K562 (cell line): ENCODE measurements around the gene SGTB. TPM values are rescaled to one million over a fixed set of nuclear protein-coding genes. Genes with fewer than 3 reads are reported as not detected.

Experiments
- polyA plus RNA-seq, 8 experiments: library from polyadenylated mRNA; depleted of rRNA in 4 of 8; stranded (reverse) in 5 of 8; unstranded in 3 of 8; fragments of >200 nt; fragmentation: Nextera tagmentation in 2 of 8; fragmentation: Illumina TruSeq in 1 of 8; extraction: Ambion mirVana in 2 of 8; extraction: Trizol in 1 of 8; gene quantifications; 2 replicates each; pipeline versions ENCODE4 v1.2.1 to v1.2.3, GENCODE V29; 2011 to 2014; ENCODE audit warnings: inconsistent platforms in 1 of 8, missing spikeins in 1 of 8
- total RNA-seq, 7 experiments: library from RNA; depleted of rRNA in 6 of 7; stranded (reverse); fragments of >200 nt in 6 of 7; fragmentation: Illumina TruSeq in 2 of 7; extraction: Trizol in 2 of 7; gene quantifications; 2 replicates each; pipeline versions ENCODE4 v1.2.1 to v1.2.3, GENCODE V29; 2011 to 2021; ENCODE audit warnings: low replicate concordance in 1 of 7

SGTB gene
- total and polyA plus RNA-seq, 9 of the 15 experiments (the other 6 are each of a cell fraction or from before 2014, with no cell fraction given), result 1.3 to 8.4 (median 4.8) TPM

Other genes with a start within 250 kb of the SGTB start
Only the 7 nearest of the 8 such genes appear.
- gene CENPK, start 158.9 kb downstream of the SGTB start, total RNA-seq (2014; rRNA removed), result 29.3 and 30.8 TPM in 2 replicates
- gene CENPK, start 158.9 kb downstream of the SGTB start, total RNA-seq (2014; rRNA removed; fragmentation: Illumina TruSeq; extraction: Trizol), result 69.0 and 80.2 TPM in 2 replicates
- 53.1 and 55.0 TPM in 2 replicates for gene CENPK, start 158.9 kb downstream of the SGTB start, total RNA-seq (2015; rRNA removed; fragmentation: Illumina TruSeq; extraction: Trizol)
- 40.2 and 46.9 TPM in 2 replicates for gene CENPK, start 158.9 kb downstream of the SGTB start, total RNA-seq (2021)
- 46.0 and 69.3 TPM in 2 replicates for gene CENPK, start 158.9 kb downstream of the SGTB start, polyA plus RNA-seq (2011; rRNA removed)
- 52.0 and 60.3 TPM in 2 replicates for gene CENPK, start 158.9 kb downstream of the SGTB start, polyA plus RNA-seq (2014; fragmentation: Illumina TruSeq; extraction: Trizol)
- 100 to 1,000 TPM; 121 to 134 TPM for gene CENPK, start 158.9 kb downstream of the SGTB start, polyA plus RNA-seq (2014; fragmentation: Nextera tagmentation; extraction: Ambion mirVana)
- gene CENPK, start 158.9 kb downstream of the SGTB start, polyA plus RNA-seq (2014; rRNA removed), result 62.6 and 72.3 TPM in 2 replicates
- gene PPWD1, start 158.8 kb downstream of the SGTB start, total RNA-seq (2014; rRNA removed), result 31.6 and 43.2 TPM in 2 replicates
- gene PPWD1, start 158.8 kb downstream of the SGTB start, total RNA-seq (2014; rRNA removed; fragmentation: Illumina TruSeq; extraction: Trizol), result 59.3 and 62.9 TPM in 2 replicates
- 56.1 and 61.7 TPM in 2 replicates for gene PPWD1, start 158.8 kb downstream of the SGTB start, total RNA-seq (2015; rRNA removed; fragmentation: Illumina TruSeq; extraction: Trizol)
- 31.0 and 31.4 TPM in 2 replicates for gene PPWD1, start 158.8 kb downstream of the SGTB start, total RNA-seq (2021)
- 17.6 and 24.1 TPM in 2 replicates for gene PPWD1, start 158.8 kb downstream of the SGTB start, polyA plus RNA-seq (2011; rRNA removed)
- gene PPWD1, start 158.8 kb downstream of the SGTB start, polyA plus RNA-seq (2014; fragmentation: Illumina TruSeq; extraction: Trizol), result 46.6 and 59.1 TPM in 2 replicates
- gene PPWD1, start 158.8 kb downstream of the SGTB start, polyA plus RNA-seq (2014; fragmentation: Nextera tagmentation; extraction: Ambion mirVana), result 10 to 100 TPM; 46.3 to 89.2 TPM
- gene PPWD1, start 158.8 kb downstream of the SGTB start, polyA plus RNA-seq (2014; rRNA removed), result 39.3 and 51.4 TPM in 2 replicates
- gene TRIM23, start 97.8 kb downstream of the SGTB start, total RNA-seq (2014; rRNA removed), result 5.2 and 8.5 TPM in 2 replicates
- gene TRIM23, start 97.8 kb downstream of the SGTB start, total RNA-seq (2014; rRNA removed; fragmentation: Illumina TruSeq; extraction: Trizol), result 6.3 and 8.5 TPM in 2 replicates
- 4.3 and 4.9 TPM in 2 replicates for gene TRIM23, start 97.8 kb downstream of the SGTB start, total RNA-seq (2015; rRNA removed; fragmentation: Illumina TruSeq; extraction: Trizol)
- gene TRIM23, start 97.8 kb downstream of the SGTB start, total RNA-seq (2021), result 5.6 and 5.9 TPM in 2 replicates
- 4.6 and 6.1 TPM in 2 replicates for gene TRIM23, start 97.8 kb downstream of the SGTB start, polyA plus RNA-seq (2011; rRNA removed)
- 3.7 and 4.1 TPM in 2 replicates for gene TRIM23, start 97.8 kb downstream of the SGTB start, polyA plus RNA-seq (2014; fragmentation: Illumina TruSeq; extraction: Trizol)
- gene TRIM23, start 97.8 kb downstream of the SGTB start, polyA plus RNA-seq (2014; fragmentation: Nextera tagmentation; extraction: Ambion mirVana), result 1 to 10 TPM; 2.4 to 2.6 TPM
- 2.7 and 3.5 TPM in 2 replicates for gene TRIM23, start 97.8 kb downstream of the SGTB start, polyA plus RNA-seq (2014; rRNA removed)
- gene SHLD3, start 97.1 kb downstream of the SGTB start, total RNA-seq (2014; rRNA removed), result 3.0 and 4.8 TPM in 2 replicates
- gene SHLD3, start 97.1 kb downstream of the SGTB start, total RNA-seq (2014; rRNA removed; fragmentation: Illumina TruSeq; extraction: Trizol), result 8.4 and 9.4 TPM in 2 replicates
- gene SHLD3, start 97.1 kb downstream of the SGTB start, total RNA-seq (2015; rRNA removed; fragmentation: Illumina TruSeq; extraction: Trizol), result 8.1 and 8.7 TPM in 2 replicates
- gene SHLD3, start 97.1 kb downstream of the SGTB start, total RNA-seq (2021), result 4.7 and 4.8 TPM in 2 replicates
- gene SHLD3, start 97.1 kb downstream of the SGTB start, polyA plus RNA-seq (2011; rRNA removed), result 6.6 and 8.5 TPM in 2 replicates
- gene SHLD3, start 97.1 kb downstream of the SGTB start, polyA plus RNA-seq (2014; fragmentation: Illumina TruSeq; extraction: Trizol), result 8.6 and 9.5 TPM in 2 replicates
- 10 to 100 TPM; 12.1 to 14.5 TPM for gene SHLD3, start 97.1 kb downstream of the SGTB start, polyA plus RNA-seq (2014; fragmentation: Nextera tagmentation; extraction: Ambion mirVana)
- 8.3 and 8.6 TPM in 2 replicates for gene SHLD3, start 97.1 kb downstream of the SGTB start, polyA plus RNA-seq (2014; rRNA removed)
- 13.3 and 17.0 TPM in 2 replicates for gene TRAPPC13, start 97.1 kb downstream of the SGTB start, total RNA-seq (2014; rRNA removed)
- gene TRAPPC13, start 97.1 kb downstream of the SGTB start, total RNA-seq (2014; rRNA removed; fragmentation: Illumina TruSeq; extraction: Trizol), result 30.9 and 36.2 TPM in 2 replicates
- 21.9 and 22.2 TPM in 2 replicates for gene TRAPPC13, start 97.1 kb downstream of the SGTB start, total RNA-seq (2015; rRNA removed; fragmentation: Illumina TruSeq; extraction: Trizol)
- gene TRAPPC13, start 97.1 kb downstream of the SGTB start, total RNA-seq (2021), result 16.2 and 17.3 TPM in 2 replicates
- gene TRAPPC13, start 97.1 kb downstream of the SGTB start, polyA plus RNA-seq (2011; rRNA removed), result 35.3 and 43.8 TPM in 2 replicates
- gene TRAPPC13, start 97.1 kb downstream of the SGTB start, polyA plus RNA-seq (2014; fragmentation: Illumina TruSeq; extraction: Trizol), result 19.6 and 22.4 TPM in 2 replicates
- gene TRAPPC13, start 97.1 kb downstream of the SGTB start, polyA plus RNA-seq (2014; fragmentation: Nextera tagmentation; extraction: Ambion mirVana), result 10 to 100 TPM; 30.7 to 32.9 TPM
- gene TRAPPC13, start 97.1 kb downstream of the SGTB start, polyA plus RNA-seq (2014; rRNA removed), result 24.0 and 24.5 TPM in 2 replicates
- gene NLN, start 96 bp upstream of the SGTB start, total RNA-seq (2014; rRNA removed), result 21.8 and 22.6 TPM in 2 replicates
- 35.7 and 39.0 TPM in 2 replicates for gene NLN, start 96 bp upstream of the SGTB start, total RNA-seq (2014; rRNA removed; fragmentation: Illumina TruSeq; extraction: Trizol)
- 27.3 and 28.8 TPM in 2 replicates for gene NLN, start 96 bp upstream of the SGTB start, total RNA-seq (2015; rRNA removed; fragmentation: Illumina TruSeq; extraction: Trizol)
- 45.2 and 45.4 TPM in 2 replicates for gene NLN, start 96 bp upstream of the SGTB start, total RNA-seq (2021)
- 27.5 and 35.7 TPM in 2 replicates for gene NLN, start 96 bp upstream of the SGTB start, polyA plus RNA-seq (2011; rRNA removed)
- gene NLN, start 96 bp upstream of the SGTB start, polyA plus RNA-seq (2014; fragmentation: Illumina TruSeq; extraction: Trizol), result 33.1 and 36.7 TPM in 2 replicates
- gene NLN, start 96 bp upstream of the SGTB start, polyA plus RNA-seq (2014; fragmentation: Nextera tagmentation; extraction: Ambion mirVana), result 1 to 10 TPM; 6.9 to 7.4 TPM
- 23.0 and 24.6 TPM in 2 replicates for gene NLN, start 96 bp upstream of the SGTB start, polyA plus RNA-seq (2014; rRNA removed)
- 27.9 and 41.7 TPM in 2 replicates for gene ERBIN, start 204.5 kb upstream of the SGTB start, total RNA-seq (2014; rRNA removed)
- 62.1 and 80.5 TPM in 2 replicates for gene ERBIN, start 204.5 kb upstream of the SGTB start, total RNA-seq (2014; rRNA removed; fragmentation: Illumina TruSeq; extraction: Trizol)
- gene ERBIN, start 204.5 kb upstream of the SGTB start, total RNA-seq (2015; rRNA removed; fragmentation: Illumina TruSeq; extraction: Trizol), result 66.1 and 72.8 TPM in 2 replicates
- 47.5 and 50.8 TPM in 2 replicates for gene ERBIN, start 204.5 kb upstream of the SGTB start, total RNA-seq (2021)
- gene ERBIN, start 204.5 kb upstream of the SGTB start, polyA plus RNA-seq (2011; rRNA removed), result 37.9 and 56.9 TPM in 2 replicates
- gene ERBIN, start 204.5 kb upstream of the SGTB start, polyA plus RNA-seq (2014; fragmentation: Illumina TruSeq; extraction: Trizol), result 39.0 and 40.6 TPM in 2 replicates
- gene ERBIN, start 204.5 kb upstream of the SGTB start, polyA plus RNA-seq (2014; fragmentation: Nextera tagmentation; extraction: Ambion mirVana), result 10 to 100 TPM; 11.9 to 12.1 TPM
- 38.6 and 40.4 TPM in 2 replicates for gene ERBIN, start 204.5 kb upstream of the SGTB start, polyA plus RNA-seq (2014; rRNA removed)